Parathyroid adenoma (tissue), 2 donors: ENCODE data around the gene COL4A2.

Experiments
- H2AFZ ChIP-seq: fragments of 300-600 bp; sonication (generic); one replicate; pipeline ENCODE4 v1.7.0; 2017; ENCODE audit warnings: antibody characterized with exemption, mild to moderate bottlenecking
- H3K27ac ChIP-seq: fragments of 300-600 bp; sonication (generic); one replicate; pipeline ENCODE4 v1.7.0; 2017
- H3K27me3 ChIP-seq: fragments of 300-600 bp; sonication (generic); one replicate; pipeline ENCODE4 v1.7.0; 2017; ENCODE audit warnings: low read length; ENCODE audit not compliant: control insufficient read depth, insufficient read depth
- H3K36me3 ChIP-seq: fragments of 300-600 bp; sonication (generic); one replicate; pipeline ENCODE4 v1.7.0; 2017; ENCODE audit warnings: low read length; ENCODE audit not compliant: control insufficient read depth, insufficient read depth
- H3K4me1 ChIP-seq: fragments of 300-600 bp; sonication (generic); one replicate; pipeline ENCODE4 v1.7.0; 2017; ENCODE audit warnings: control low read depth
- H3K4me2 ChIP-seq: fragments of 300-600 bp; sonication (generic); one replicate; pipeline ENCODE4 v1.7.0; 2017; ENCODE audit warnings: low read length
- H3K4me3 ChIP-seq: fragments of 300-600 bp; sonication (generic); one replicate; pipeline ENCODE4 v1.7.0; 2017; ENCODE audit warnings: low read depth, low read length
- H3K79me2 ChIP-seq: fragments of 300-600 bp; sonication (generic); one replicate; pipeline ENCODE4 v1.7.0; 2017; ENCODE audit warnings: control low read depth
- H3K9ac ChIP-seq: fragments of 300-600 bp; sonication (generic); one replicate; pipeline ENCODE4 v1.7.0; 2017; ENCODE audit warnings: mild to moderate bottlenecking
- H3K9me3 ChIP-seq: fragments of 300-600 bp; sonication (generic); one replicate; pipeline ENCODE4 v1.7.0; 2017; ENCODE audit warnings: low read length; ENCODE audit not compliant: control insufficient read depth
- TF ChIP-seq, protein P1 (sequence below): fragments of 300-600 bp; sonication (generic); IDR thresholded peaks from one replicate; pipeline ENCODE4 v1.7.0; 2017; ENCODE audit warnings: antibody characterized with exemption, mild to moderate bottlenecking
- donor health status: primary hyperparathyroidism.

COL4A2 gene

DNA sequence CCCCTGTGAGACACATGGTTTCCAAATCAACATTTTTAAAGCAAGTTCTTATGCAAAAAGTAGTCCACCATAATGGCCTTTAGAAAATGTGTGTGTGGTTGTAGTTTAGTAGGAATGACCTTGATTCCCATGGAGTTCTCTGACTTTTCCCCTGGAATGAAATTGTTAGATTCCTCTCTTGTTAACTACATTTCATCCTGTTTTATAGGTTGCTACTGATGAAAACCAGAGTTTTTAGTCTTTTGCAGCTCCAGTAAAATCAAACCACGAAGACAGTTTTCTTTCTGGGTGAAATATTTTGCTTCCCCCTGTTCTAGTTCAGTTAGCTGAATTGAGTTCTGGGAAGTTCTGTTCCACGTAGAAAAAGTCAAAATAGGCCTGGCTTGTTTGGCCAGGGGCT, 146.7 kb downstream of the COL4A2 start:
- H3K9me3 ChIP-seq, result no peaks in the 10 kb centered on the region
- TF ChIP-seq, protein P1, sequence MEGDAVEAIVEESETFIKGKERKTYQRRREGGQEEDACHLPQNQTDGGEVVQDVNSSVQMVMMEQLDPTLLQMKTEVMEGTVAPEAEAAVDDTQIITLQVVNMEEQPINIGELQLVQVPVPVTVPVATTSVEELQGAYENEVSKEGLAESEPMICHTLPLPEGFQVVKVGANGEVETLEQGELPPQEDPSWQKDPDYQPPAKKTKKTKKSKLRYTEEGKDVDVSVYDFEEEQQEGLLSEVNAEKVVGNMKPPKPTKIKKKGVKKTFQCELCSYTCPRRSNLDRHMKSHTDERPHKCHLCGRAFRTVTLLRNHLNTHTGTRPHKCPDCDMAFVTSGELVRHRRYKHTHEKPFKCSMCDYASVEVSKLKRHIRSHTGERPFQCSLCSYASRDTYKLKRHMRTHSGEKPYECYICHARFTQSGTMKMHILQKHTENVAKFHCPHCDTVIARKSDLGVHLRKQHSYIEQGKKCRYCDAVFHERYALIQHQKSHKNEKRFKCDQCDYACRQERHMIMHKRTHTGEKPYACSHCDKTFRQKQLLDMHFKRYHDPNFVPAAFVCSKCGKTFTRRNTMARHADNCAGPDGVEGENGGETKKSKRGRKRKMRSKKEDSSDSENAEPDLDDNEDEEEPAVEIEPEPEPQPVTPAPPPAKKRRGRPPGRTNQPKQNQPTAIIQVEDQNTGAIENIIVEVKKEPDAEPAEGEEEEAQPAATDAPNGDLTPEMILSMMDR, result no peak
- no peak overlapping the region for H2AFZ ChIP-seq
- H3K27me3 ChIP-seq, result no peaks in the 10 kb centered on the region
- no peak overlapping the region for H3K27ac ChIP-seq
- no peaks in the 10 kb centered on the region for H3K4me1 ChIP-seq
- no peak overlapping the region for H3K4me3 ChIP-seq
- no peak overlapping the region for H3K9ac ChIP-seq
- H3K36me3 ChIP-seq, result no peaks in the 10 kb centered on the region
- H3K79me2 ChIP-seq, result no peaks in the 10 kb centered on the region
- H3K4me2 ChIP-seq, result no peak overlapping the region

DNA sequence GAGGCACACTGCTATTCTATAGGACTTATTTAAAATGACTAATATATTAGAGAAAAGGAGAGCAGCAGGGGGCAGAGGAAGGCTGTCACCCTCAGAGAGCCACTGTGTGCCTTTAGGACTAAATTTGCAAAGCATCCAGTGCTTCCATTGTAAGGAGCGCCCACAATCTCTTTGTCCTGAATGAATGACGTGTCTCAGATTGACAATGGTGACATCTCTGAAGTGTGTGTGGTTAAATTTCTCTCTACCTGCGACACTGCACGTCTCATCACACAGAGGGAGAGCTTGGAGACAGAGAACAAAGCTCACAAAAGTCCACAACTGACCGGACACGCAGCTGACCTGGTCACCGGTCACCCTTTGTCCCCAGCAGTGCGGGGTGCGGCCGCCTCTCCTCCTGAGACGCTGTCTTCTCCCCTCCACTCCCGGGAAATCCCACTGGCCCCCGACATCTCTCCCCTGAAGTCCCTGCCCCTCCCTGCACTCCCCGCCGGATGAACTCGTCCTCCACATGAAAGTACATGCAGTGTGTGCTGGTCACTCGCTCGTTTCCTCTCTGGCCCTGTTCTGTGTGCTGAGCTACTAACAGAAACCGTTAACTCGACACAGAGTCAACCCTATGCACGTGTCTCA, 147.3 kb downstream of the COL4A2 start:
- no peak overlapping the region for H3K27ac ChIP-seq
- no peaks in the 10 kb centered on the region for H3K36me3 ChIP-seq

DNA sequence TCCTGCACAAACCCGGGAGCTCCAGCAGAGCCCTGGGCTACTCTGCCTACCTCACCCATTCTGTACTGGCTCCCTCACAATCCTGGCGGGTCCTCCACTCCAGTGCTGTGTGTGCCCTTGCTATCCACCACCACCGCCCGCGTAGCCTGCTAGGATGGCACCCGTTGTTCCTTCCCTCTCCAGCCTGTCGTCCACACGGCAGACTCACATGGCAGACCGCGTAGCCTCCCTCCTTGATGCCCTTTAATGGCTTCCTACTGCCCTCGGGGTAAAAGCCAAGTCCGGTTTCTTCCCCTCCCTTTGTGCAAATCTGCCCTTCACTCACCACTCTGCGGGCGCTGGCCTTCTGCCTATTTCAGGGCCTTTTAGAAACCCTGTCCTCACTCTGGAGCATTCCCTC, 147.9 kb downstream of the COL4A2 start:
- no peaks in the 10 kb centered on the region for H3K27me3 ChIP-seq
- H2AFZ ChIP-seq, result no peak overlapping the region
- H3K79me2 ChIP-seq, result no peaks in the 10 kb centered on the region
- H3K4me1 ChIP-seq, result no peaks in the 10 kb centered on the region
- TF ChIP-seq, protein P1, result no peak
- H3K27ac ChIP-seq, result no peak overlapping the region
- H3K9me3 ChIP-seq, result no peaks in the 10 kb centered on the region
- H3K4me2 ChIP-seq, result no peak overlapping the region
- no peaks in the 10 kb centered on the region for H3K36me3 ChIP-seq
- no peak overlapping the region for H3K9ac ChIP-seq
- no peak overlapping the region for H3K4me3 ChIP-seq

More for the DNA sequence above, 147.3 kb downstream of the COL4A2 start:
- H3K9ac ChIP-seq, result no peak overlapping the region
- no peak overlapping the region for H3K4me2 ChIP-seq
- H3K79me2 ChIP-seq, result no peaks in the 10 kb centered on the region
- H3K27me3 ChIP-seq, result no peaks in the 10 kb centered on the region
- H2AFZ ChIP-seq, result no peak overlapping the region
- TF ChIP-seq, protein P1, result no peak
- H3K4me3 ChIP-seq, result no peak overlapping the region
- no peaks in the 10 kb centered on the region for H3K4me1 ChIP-seq
- no peaks in the 10 kb centered on the region for H3K9me3 ChIP-seq

DNA sequence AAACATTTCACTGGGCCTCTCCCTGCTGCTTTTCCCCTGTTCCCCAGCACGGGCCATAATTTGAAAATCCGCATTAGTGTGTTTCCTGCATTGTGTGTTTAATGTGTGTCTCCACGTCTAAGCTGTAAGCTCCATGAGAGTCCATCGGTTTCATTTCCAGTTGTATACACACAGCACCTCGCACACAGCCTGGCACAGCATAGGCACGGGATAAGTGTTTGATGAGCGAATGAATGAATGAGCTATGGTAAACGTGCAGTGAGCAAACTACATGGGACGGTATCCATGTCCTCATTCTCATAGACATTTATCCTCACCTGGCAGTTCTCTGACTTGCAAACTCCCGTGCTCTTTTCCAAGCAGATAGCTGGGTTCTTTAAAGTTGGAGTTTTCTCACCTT, 148.4 kb downstream of the COL4A2 start:
- TF ChIP-seq, protein P1, result no peak
- Histone ChIP-seq H3K27ac (no peak overlapping the region), H3K36me3 (no peaks in the 10 kb centered on the region), H3K9ac (no peak overlapping the region), H2AFZ (no peak overlapping the region), H3K4me1 (no peaks in the 10 kb centered on the region), H3K4me2 (no peak overlapping the region), H3K27me3 (no peaks in the 10 kb centered on the region), H3K9me3 (no peaks in the 10 kb centered on the region), H3K4me3 (no peak overlapping the region), H3K79me2 (no peaks in the 10 kb centered on the region)

DNA sequence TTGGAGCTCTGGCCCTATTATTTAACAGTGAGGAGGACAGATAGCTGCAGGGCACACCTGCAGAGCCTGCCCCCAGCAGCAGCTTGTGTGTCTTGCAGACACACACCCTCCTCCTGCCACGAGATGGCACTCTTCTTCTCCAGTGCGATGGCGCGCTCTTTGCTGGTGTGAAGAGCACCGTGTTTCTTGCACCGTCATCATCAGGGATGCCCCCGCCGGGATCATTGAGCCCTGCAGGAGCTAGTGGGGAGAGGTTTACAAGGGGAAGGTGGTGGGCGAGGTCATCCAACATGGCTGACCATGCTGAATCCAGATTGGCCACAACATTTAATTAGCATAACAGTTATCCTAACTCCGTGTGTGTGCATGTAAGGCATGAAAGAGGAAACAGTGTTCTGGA, 148.9 kb downstream of the COL4A2 start:
- Histone ChIP-seq H3K9ac (no peak overlapping the region), H3K4me3 (no peak overlapping the region), H3K36me3 (no peaks in the 10 kb centered on the region), H3K79me2 (no peaks in the 10 kb centered on the region), H2AFZ (no peak overlapping the region), H3K27me3 (no peaks in the 10 kb centered on the region), H3K4me1 (no peaks in the 10 kb centered on the region), H3K4me2 (no peak overlapping the region), H3K27ac (no peak overlapping the region), H3K9me3 (no peaks in the 10 kb centered on the region)
- TF ChIP-seq, protein P1, result peak; percentile 56
